Right hindlimb (tissue), 1 donor: Measurements from ENCODE around the gene SPTLC3.

Experiments
- DNase-seq: peaks from one replicate; pipeline ENCODE4 v3.0.0-alpha.2; 2018

The SPTLC3 gene

GRCh38 chr20:13034936-13035335, 26.2 kb downstream of the SPTLC3 start:
- DNase-seq = no peak

GRCh38 chr20:13035399-13036152, 26.8 kb downstream of the SPTLC3 start:
- no peak for DNase-seq

GRCh38 chr20:13037727-13038126, 29.0 kb downstream of the SPTLC3 start:
- DNase-seq = no peak

GRCh38 chr20:13041574-13042457, 33.0 kb downstream of the SPTLC3 start:
- DNase-seq = no peak

GRCh38 chr20:13042458-13042794, 33.7 kb downstream of the SPTLC3 start:
- DNase-seq = no peak

GRCh38 chr20:13046409-13046808, 37.6 kb downstream of the SPTLC3 start:
- no peak for DNase-seq

DNA sequence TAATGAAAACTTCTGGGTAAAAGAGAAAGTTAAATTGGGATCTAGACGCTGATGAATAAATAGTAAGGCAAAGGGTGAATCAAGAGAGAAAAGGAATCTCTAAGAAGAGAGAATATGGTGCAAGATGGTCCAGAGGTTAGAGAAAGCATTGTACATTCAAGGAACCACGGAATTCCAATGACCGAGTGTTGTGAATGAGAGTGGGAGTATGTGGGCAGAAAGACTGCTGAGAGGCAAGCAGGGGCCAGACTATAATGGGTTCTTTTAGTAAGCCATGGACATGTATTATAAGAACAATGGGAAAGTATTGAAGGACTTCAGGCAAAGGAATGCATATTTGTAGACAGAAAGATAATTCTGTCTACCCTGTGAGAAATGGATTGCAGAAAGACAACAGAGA, 45.2 kb downstream of the SPTLC3 start:
- no peak for DNase-seq

- no peak for DNase-seq
Observed at GRCh38 chr20:13058666-13059389, 50.1 kb downstream of the SPTLC3 start.

GRCh38 chr20:13059398-13060136, 50.8 kb downstream of the SPTLC3 start:
- DNase-seq = no peak

- no peak for DNase-seq
Observed at GRCh38 chr20:13060327-13060726, 51.6 kb downstream of the SPTLC3 start.

DNA sequence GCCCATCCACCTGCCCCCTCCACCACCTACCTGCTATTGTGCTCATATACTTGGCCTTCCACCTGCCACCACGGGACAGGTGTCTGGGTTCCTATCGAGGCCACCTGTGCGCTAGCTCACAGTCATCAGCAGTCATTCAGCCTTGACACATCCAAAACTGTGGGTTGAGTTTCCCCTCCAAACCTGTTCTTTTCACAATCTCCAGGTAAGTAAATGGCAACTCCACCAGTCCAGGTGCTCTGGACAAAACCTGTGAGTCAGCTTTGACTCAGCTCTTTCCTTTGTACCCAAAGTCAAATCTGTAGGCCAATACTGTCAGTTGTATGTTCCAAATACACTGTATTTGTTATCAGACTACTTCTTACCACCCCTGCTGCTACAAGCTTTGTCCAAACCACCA, 52.6 kb downstream of the SPTLC3 start:
- no peak for DNase-seq

- no peak for DNase-seq
Observed at GRCh38 chr20:13062789-13063188, 54.0 kb downstream of the SPTLC3 start.

- DNase-seq = no peak
Observed at GRCh38 chr20:13068336-13068735, 59.6 kb downstream of the SPTLC3 start.

DNA sequence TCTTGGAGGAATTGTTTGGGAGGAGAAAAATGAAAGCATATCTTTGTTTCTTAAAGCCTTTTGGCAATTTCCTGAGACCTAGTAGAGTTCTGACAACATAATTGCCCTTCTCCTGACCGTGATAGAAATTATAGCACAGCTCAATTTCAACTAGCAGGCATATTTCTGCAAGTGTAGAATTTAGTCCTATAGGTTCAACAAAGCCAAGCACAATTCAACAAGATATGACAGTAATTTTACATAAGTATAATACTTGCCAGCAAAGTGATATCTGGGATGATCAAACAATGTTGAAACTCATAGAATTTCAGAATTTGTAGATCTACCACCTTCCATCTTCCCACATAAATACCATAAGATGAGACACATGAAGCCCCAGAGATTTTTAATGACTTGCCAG, 73.1 kb downstream of the SPTLC3 start:
- no peak for DNase-seq

GRCh38 chr20:13082378-13082777, 73.6 kb downstream of the SPTLC3 start:
- no peak for DNase-seq

GRCh38 chr20:13085275-13085674, 76.5 kb downstream of the SPTLC3 start:
- DNase-seq = no peak

DNA sequence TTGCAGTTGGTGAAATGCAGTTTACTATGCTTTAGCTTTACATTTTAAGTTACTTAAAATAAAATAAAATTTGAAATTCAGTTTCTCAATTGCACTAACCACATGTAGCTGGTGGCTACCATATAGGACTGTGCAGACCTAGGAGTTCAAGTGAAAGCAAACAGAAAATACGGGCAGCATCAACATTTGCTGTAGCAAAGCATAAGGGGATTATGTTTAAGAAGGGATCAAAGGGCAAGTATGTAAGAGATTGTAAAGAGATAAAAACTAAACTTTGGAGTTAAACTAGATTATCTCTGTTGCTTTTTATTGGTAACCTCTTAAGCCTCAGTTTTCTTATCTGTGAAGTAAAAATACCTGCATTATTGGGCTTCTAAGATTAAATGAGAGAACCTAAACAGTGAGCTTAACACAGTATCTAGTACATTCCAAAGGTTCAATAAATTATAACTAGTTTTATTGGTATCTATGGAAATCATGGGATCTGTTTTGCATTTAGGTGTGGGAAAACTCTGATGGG, 81.2 kb downstream of the SPTLC3 start:
- DNase-seq = no peak

DNA sequence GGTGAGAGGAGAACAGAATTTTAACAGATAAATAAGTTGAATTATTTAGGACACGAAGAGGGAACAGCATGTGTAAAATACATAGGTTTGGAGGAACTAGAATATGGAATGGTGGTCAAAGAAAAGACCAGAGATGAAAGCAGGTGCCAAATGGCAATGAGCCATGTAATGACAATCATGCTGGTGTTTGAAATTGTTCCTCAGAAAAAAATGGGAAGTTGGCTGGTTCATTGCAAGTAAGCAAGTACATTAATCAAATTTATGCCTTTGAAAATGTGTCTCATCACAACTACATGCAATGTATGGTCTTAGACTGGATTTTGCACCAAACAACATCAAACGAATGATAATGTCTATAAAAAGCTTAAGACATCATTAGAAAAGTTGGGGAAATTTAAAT, 83.3 kb downstream of the SPTLC3 start:
- DNase-seq = no peak

DNA sequence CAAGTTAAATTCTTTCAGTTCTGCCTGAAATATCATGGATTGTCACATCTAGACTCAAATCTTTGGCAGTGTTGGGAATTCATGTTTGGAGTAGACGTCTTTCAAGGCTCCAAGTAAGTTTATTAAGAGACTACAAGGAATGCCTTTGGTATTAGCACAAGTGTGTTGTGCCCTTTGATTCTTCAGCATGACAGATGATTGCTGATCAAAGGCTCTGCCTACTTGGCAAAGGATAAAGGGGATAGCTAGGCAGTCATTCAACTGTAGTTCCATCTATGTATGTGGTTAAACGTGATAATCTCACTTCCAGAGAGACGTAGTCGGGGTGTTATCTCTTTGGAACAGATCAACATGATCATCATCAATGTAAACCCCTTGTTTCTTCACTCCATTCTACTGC, 86.2 kb downstream of the SPTLC3 start:
- no peak for DNase-seq

- no peak for DNase-seq
Observed at GRCh38 chr20:13098720-13099355, 90.1 kb downstream of the SPTLC3 start.

DNA sequence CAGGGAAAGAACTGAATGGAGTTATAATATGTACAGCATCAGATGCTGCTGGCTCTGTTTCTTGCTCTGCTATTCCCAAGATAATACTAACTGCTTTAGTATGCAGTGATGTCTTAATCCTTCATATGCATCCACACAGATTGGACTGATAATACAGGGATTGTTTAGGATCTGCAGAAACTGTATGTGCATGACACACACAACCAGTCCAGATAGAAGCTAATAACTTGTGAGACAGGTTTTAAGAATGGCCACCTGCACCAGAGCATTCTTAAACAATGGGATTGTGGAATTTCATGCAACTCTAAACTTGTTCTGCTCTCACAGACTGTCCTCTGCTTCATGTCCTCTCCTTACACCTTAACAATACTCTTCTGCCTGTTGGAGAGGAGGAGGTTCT, 90.9 kb downstream of the SPTLC3 start:
- no peak for DNase-seq

DNA sequence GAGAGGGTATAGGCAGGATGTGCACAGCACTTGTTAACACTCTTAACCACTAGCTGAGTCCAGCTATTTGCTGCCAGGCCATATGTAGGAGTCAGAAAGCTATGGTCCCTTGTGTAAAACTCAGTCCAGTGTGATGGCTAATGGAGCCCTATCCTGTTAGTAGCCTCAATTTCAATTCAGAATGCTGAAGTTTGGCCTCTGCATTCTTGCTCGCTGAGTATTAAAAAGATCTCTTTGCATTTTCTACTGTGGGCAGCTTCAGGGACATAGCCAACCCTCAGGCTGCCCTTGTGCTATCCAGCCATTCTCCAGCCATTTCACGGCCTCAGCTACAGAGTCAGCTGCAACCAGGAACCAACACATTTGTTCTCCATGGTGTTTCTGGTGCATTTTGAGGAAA, 92.5 kb downstream of the SPTLC3 start:
- no peak for DNase-seq
